ENCODE results near the gene SYS1. TPM values are rescaled to one million over a fixed set of nuclear protein-coding genes. Genes with fewer than 3 reads are reported as not detected.

Gene SYS1
- total RNA-seq, 1 experiment from 2014 or later, result 19.1 TPM

DNA sequence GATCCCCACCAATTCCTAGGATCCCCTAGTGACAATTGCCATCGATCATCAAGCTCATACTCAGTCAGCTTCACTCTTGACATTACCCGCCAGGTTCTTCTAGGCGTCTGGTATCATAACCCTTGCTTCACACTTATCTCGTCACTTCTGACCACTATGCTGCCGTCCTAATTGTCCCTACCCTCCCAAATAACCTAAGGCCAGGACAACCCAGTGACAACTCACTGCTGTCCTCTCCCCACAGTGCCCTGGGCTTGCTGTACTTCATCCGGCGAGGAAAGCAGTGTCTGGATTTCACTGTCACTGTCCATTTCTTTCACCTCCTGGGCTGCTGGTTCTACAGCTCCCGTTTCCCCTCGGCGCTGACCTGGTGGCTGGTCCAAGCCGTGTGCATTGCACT, 3.7 kb downstream of the SYS1 start:
- H3K9me3 Mint-ChIP-seq (ENCODE audit: unreplicated experiment), result no peaks in the 10 kb centered on the region
- no peak overlapping the region for H3K4me3 Mint-ChIP-seq (ENCODE audit: unreplicated experiment)
- peaks cover 7% of the 10 kb centered on the region for H3K4me1 Mint-ChIP-seq (ENCODE audit: insufficient read depth, unreplicated experiment)
- CTCF ChIA-PET, result interaction anchor here (0.6 to 12.8 kb wide), 5 partner anchors 14 to 621 kb away, joined by 3 to 123 read pairs (median 5); no protein-coding TSS in a partner anchor
- H3K36me3 Mint-ChIP-seq (ENCODE audit: insufficient read depth, unreplicated experiment), result peaks cover 42% of the 10 kb centered on the region
- POLR2A ChIA-PET, result interaction anchor here (0.7 to 34.6 kb wide), 5 partner anchors 8 to 49 kb away, joined by 3 to 1328 read pairs (median 4); partner anchors contain the start of genes PIGT and SDC4
- intact Hi-C loops (cut with micrococcal nuclease), result no loop called here
- no TSS peak for BruUV-seq (replicated peaks)
- TF ChIP-seq CTCF (IDR thresholded peaks at IDR 0.05; ENCODE audit: unreplicated experiment), result no peak
- no peak for DNase-seq (ENCODE audit: unreplicated experiment)
- no peak overlapping the region for H3K27ac Mint-ChIP-seq (ENCODE audit: low read depth, unreplicated experiment)
- H3K27me3 Mint-ChIP-seq (ENCODE audit: insufficient read depth, unreplicated experiment), result no peaks in the 10 kb centered on the region

DNA sequence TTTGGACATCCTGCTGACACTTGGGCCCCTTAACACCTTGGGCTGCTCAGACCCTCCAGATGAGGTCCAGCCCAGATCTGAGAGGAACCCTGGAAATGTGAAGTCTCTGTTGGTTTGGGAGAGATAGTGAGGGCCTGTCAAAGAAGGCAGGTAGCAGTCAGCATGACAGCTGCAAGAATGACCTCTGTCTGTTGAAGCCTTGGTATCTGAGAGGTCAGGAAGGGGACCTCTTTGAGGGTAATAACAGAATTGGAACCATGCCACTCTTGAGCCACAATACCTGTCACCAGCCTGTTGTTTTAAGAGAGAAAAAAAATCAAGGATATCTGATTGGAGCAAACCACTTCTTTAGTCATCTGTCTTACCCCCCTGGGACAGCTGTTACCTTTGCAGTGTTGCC, 4.2 kb downstream of the SYS1 start:
- Mint-ChIP-seq H3K9me3 (ENCODE audit: unreplicated experiment) (no peaks in the 10 kb centered on the region), H3K4me3 (ENCODE audit: unreplicated experiment) (no peak overlapping the region), H3K36me3 (ENCODE audit: insufficient read depth, unreplicated experiment) (peaks cover 42% of the 10 kb centered on the region), H3K27me3 (ENCODE audit: insufficient read depth, unreplicated experiment) (no peaks in the 10 kb centered on the region), H3K27ac (ENCODE audit: low read depth, unreplicated experiment) (no peak overlapping the region), H3K4me1 (ENCODE audit: insufficient read depth, unreplicated experiment) (peaks cover 7% of the 10 kb centered on the region)
- CTCF ChIA-PET, result interaction anchor here (0.8 to 12.8 kb wide), 4 partner anchors 14 to 404 kb away, joined by 3 to 123 read pairs (median 4); no protein-coding TSS in a partner anchor
- TF ChIP-seq CTCF (IDR thresholded peaks at IDR 0.05; ENCODE audit: unreplicated experiment), result no peak
- BruUV-seq (replicated peaks), result no TSS peak
- intact Hi-C loops (cut with micrococcal nuclease), result no loop called here
- DNase-seq (ENCODE audit: unreplicated experiment), result no peak
- POLR2A ChIA-PET, result interaction anchor here (1.1 to 34.6 kb wide), 3 partner anchors 20 to 31 kb away, joined by 3 to 1328 read pairs (median 7); partner anchors contain the start of gene SDC4

- POLR2A ChIA-PET, result interaction anchor here (0.6 to 34.6 kb wide), 3 partner anchors 16 to 48 kb away, joined by 3 to 1328 read pairs (median 9); partner anchors contain the start of genes PIGT and SDC4
- Mint-ChIP-seq H3K4me1 (ENCODE audit: insufficient read depth, unreplicated experiment) (no peaks in the 10 kb centered on the region), H3K27me3 (ENCODE audit: insufficient read depth, unreplicated experiment) (no peaks in the 10 kb centered on the region), H3K27ac (ENCODE audit: low read depth, unreplicated experiment) (no peak overlapping the region), H3K9me3 (ENCODE audit: unreplicated experiment) (no peaks in the 10 kb centered on the region), H3K36me3 (ENCODE audit: insufficient read depth, unreplicated experiment) (peaks cover 35% of the 10 kb centered on the region), H3K4me3 (ENCODE audit: unreplicated experiment) (no peak overlapping the region)
- no TSS peak for BruUV-seq (replicated peaks)
- no peak for DNase-seq (ENCODE audit: unreplicated experiment)
- intact Hi-C loops (cut with micrococcal nuclease), result no loop called here
- CTCF ChIA-PET, result interaction anchor here (0.8 to 12.8 kb wide), 8 partner anchors 22 to 402 kb away, joined by 3 to 123 read pairs (median 4); no protein-coding TSS in a partner anchor
- TF ChIP-seq CTCF (IDR thresholded peaks at IDR 0.05; ENCODE audit: unreplicated experiment), result no peak
Observed at GRCh38 chr20:45368221-45368980, 5.4 kb downstream of the SYS1 start.

DNA sequence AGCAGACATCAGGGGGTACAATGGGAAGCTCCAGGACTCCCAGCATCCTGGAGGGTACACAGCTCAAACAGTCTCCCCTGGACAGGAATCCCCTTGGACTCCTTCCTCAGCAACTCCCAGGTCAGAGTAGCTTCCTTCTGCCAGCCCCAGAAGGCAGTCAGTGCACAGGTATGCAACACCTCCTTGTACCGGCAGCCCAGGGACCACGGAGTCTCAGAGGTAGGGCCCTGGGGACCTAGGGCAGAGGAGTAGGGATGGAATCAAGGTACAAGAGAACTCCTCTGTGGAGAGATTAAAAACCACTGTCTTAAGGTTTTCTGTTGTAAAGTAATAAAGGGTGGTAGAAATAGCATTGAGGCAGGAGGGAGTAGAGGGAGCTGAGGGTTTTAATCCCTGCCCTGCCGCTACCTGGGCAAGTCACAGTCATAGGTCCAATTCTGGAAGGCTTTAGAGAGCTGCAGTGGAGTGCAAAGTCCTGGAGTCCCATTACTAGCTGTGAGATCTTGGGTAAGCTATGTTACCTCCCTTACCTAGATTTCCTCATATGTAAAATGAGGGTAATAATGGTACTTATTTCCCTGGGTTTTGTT, 7.7 kb downstream of the SYS1 start:
- intact Hi-C loops (cut with micrococcal nuclease), result no loop called here
- no peaks in the 10 kb centered on the region for H3K27me3 Mint-ChIP-seq (ENCODE audit: insufficient read depth, unreplicated experiment)
- H3K9me3 Mint-ChIP-seq (ENCODE audit: unreplicated experiment), result no peaks in the 10 kb centered on the region
- no peak overlapping the region for H3K4me3 Mint-ChIP-seq (ENCODE audit: unreplicated experiment)
- no peak for TF ChIP-seq CTCF (IDR thresholded peaks at IDR 0.05; ENCODE audit: unreplicated experiment)
- POLR2A ChIA-PET, result interaction anchor here (0.6 to 34.6 kb wide), 6 partner anchors 8 to 73 kb away, joined by 3 to 1328 read pairs (median 3); partner anchors contain the start of genes PIGT, SDC4 and SYS1
- H3K36me3 Mint-ChIP-seq (ENCODE audit: insufficient read depth, unreplicated experiment), result peaks cover 30% of the 10 kb centered on the region
- H3K4me1 Mint-ChIP-seq (ENCODE audit: insufficient read depth, unreplicated experiment), result peaks cover 5% of the 10 kb centered on the region
- H3K27ac Mint-ChIP-seq (ENCODE audit: low read depth, unreplicated experiment), result peak overlapping the region; percentile 19
- BruUV-seq (replicated peaks), result no TSS peak
- no peak for DNase-seq (ENCODE audit: unreplicated experiment)
- CTCF ChIA-PET, result interaction anchor here (0.6 to 12.8 kb wide), 10 partner anchors 7 to 598 kb away, joined by 3 to 123 read pairs (median 3); partner anchors contain the start of gene SYS1
